ENCODE results near the gene JAML.

DNA sequence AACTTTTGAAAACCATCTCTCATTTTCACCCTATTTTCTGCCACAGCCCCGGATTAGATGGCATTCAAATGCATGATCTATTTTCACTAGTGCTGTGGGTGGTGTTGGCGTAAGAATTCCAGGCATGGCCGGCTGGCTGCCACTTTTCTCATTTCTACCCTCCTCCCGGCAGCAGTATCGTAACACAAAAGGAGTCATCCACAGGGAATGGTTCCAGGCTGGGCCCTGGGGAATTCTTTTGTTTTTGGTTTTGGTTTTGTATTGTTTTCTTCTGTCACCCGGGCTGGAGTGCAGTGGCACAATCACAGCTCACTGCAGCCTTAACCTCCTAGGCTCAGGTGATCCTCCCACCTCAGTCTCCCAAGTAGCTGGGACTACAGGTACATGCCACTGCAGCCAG lies 13.8 kb downstream of the JAML start:
- no peak for TF ChIP-seq SOX6 (IDR thresholded peaks at IDR 0.05)
- no peak for TF ChIP-seq SOX6 (CRISPR knock-in tag; IDR thresholded peaks at IDR 0.05)
- no peak for TF ChIP-seq ZNF121 (CRISPR knock-in tag; IDR thresholded peaks at IDR 0.05)
- TF ChIP-seq, protein P1, sequence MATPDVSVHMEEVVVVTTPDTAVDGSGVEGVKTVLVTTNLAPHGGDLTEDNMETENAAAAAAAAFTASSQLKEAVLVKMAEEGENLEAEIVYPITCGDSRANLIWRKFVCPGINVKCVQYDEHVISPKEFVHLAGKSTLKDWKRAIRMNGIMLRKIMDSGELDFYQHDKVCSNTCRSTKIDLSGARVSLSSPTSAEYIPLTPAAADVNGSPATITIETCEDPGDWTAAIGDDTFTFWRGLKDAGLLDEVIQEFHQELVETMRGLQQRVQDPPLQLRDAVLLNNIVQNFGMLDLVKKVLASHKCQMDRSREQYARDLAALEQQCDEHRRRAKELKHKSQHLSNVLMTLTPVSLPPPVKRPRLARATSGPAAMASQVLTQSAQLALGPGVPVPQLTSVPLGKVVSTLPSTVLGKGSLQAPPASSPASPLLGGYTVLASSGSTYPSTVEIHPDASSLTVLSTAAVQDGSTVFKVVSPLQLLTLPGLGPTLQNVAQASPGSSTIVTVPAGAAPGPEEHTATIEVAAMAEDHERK (CRISPR knock-in tag; IDR thresholded peaks at IDR 0.05; ENCODE audit: low read depth) = no peak
- TF ChIP-seq, protein P2, sequence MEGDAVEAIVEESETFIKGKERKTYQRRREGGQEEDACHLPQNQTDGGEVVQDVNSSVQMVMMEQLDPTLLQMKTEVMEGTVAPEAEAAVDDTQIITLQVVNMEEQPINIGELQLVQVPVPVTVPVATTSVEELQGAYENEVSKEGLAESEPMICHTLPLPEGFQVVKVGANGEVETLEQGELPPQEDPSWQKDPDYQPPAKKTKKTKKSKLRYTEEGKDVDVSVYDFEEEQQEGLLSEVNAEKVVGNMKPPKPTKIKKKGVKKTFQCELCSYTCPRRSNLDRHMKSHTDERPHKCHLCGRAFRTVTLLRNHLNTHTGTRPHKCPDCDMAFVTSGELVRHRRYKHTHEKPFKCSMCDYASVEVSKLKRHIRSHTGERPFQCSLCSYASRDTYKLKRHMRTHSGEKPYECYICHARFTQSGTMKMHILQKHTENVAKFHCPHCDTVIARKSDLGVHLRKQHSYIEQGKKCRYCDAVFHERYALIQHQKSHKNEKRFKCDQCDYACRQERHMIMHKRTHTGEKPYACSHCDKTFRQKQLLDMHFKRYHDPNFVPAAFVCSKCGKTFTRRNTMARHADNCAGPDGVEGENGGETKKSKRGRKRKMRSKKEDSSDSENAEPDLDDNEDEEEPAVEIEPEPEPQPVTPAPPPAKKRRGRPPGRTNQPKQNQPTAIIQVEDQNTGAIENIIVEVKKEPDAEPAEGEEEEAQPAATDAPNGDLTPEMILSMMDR (CRISPR knock-in tag; IDR thresholded peaks at IDR 0.05) = no peak
- TF ChIP-seq, protein P3, sequence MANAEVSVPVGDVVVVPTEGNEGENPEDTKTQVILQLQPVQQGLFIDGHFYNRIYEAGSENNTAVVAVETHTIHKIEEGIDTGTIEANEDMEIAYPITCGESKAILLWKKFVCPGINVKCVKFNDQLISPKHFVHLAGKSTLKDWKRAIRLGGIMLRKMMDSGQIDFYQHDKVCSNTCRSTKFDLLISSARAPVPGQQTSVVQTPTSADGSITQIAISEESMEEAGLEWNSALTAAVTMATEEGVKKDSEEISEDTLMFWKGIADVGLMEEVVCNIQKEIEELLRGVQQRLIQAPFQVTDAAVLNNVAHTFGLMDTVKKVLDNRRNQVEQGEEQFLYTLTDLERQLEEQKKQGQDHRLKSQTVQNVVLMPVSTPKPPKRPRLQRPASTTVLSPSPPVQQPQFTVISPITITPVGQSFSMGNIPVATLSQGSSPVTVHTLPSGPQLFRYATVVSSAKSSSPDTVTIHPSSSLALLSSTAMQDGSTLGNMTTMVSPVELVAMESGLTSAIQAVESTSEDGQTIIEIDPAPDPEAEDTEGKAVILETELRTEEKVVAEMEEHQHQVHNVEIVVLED (CRISPR knock-in tag; IDR thresholded peaks at IDR 0.05; ENCODE audit: borderline replicate concordance) = no peak
- no peak for TF ChIP-seq TARDBP (CRISPR knock-in tag; IDR thresholded peaks at IDR 0.05)
- TF ChIP-seq, protein P4, sequence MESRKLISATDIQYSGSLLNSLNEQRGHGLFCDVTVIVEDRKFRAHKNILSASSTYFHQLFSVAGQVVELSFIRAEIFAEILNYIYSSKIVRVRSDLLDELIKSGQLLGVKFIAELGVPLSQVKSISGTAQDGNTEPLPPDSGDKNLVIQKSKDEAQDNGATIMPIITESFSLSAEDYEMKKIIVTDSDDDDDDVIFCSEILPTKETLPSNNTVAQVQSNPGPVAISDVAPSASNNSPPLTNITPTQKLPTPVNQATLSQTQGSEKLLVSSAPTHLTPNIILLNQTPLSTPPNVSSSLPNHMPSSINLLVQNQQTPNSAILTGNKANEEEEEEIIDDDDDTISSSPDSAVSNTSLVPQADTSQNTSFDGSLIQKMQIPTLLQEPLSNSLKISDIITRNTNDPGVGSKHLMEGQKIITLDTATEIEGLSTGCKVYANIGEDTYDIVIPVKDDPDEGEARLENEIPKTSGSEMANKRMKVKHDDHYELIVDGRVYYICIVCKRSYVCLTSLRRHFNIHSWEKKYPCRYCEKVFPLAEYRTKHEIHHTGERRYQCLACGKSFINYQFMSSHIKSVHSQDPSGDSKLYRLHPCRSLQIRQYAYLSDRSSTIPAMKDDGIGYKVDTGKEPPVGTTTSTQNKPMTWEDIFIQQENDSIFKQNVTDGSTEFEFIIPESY (CRISPR knock-in tag; IDR thresholded peaks at IDR 0.05) = no peak
